GM21360 (cell line): Measurements from ENCODE around the gene TYW1.
A peak's percentile ranks its signal among the peaks of the same experiment; 100 is the strongest.
"Not testable (repeated sequence)": the region's sequence is repeated elsewhere in the genome, so short reads cannot be mapped to it uniquely, and the experiment has no call there.

ENCODE experiments used
- ATAC-seq: cut with Tn5 transposase; IDR thresholded peaks from one replicate; pipeline ENCODE4 v1.9.1; 2021; ENCODE audit warnings: mild to moderate bottlenecking, moderate library complexity; ENCODE audit not compliant: unreplicated experiment

The TYW1 gene

GRCh38 chr7:66994691-66995049 is 2.0 kb upstream of the TYW1 start:
- ATAC-seq: not testable (repeated sequence)

- peak; percentile 63 for ATAC-seq
Measured at GRCh38 chr7:66995050-66995776, 1.4 kb upstream of the TYW1 start, which contains the start of gene SBDS. TSS of gene SBDS (minus strand) at chr7:66995586. CDS start at chr7:66995417, 169 bp downstream.

DNA sequence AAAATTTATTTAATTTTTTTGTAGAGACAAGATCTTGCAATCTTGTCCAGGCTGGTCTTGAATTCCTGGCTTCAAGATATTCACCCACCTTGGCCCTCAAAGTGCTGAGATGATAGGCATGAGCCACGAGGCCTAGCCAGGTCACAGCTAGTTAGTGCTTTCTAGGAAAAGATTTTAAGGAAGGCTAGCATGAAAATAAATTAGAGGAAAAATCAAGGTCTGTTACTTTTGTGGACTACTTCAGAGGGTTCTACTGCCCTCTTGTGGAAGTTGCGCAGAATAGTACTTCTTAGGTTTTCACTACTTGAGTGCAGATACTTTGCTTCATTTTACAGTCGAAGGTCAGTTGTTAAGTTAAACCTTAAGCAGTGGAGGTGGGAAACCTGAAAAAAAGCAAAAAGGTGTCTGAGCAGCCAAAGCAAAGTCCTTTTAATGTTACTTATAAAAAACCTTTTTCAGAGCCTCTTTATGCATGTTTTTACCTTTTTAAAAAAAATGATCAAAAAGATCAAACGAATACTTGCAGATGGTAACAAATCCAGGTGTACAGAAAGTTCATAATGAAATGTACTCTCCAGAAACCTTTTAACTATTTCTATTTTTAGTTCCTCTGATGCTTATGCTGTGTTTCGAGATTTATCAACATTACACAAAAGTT is 4.1 kb downstream of the TYW1 start:
- not testable (repeated sequence) for ATAC-seq

DNA sequence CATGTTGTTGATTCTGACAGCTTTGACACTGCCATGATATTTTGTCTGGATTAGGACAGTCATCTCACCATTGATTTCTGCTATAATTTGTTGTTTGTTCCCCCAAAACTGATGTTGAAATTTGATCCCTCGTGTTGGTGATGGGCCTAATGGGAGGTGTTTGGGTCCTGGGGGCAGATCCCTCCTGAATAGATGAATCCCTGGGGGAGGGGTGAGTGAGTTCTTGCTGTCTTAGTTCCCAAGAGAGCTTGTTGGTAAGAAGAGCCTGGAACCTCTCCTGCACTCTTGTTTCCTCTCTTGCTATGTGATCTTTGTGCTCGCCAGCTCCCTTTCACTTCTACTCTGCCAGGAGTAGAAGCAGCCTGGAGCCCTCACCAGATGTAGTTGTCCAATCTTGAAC is 7.5 kb downstream of the TYW1 start:
- ATAC-seq: not testable (repeated sequence)

DNA sequence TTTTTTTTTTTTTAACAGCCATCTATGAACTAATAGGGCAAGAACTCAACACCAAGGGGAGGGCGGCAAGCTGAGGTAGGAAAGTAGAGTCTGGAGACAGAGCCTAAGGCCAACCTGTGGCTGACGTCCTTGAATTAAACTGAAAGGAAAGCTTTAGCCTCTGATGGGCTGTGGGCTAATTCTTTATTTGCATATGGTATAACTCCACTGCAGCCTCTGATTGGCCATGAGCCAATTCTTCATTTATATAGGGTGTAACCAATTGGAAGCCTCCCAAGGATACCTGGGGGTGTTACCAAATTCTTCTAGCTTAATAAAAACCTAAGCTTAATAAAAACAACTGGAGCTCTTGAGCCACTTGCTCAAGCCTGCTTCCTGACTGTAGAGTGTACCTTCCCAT is 10.3 kb downstream of the TYW1 start:
- ATAC-seq: no peak

DNA sequence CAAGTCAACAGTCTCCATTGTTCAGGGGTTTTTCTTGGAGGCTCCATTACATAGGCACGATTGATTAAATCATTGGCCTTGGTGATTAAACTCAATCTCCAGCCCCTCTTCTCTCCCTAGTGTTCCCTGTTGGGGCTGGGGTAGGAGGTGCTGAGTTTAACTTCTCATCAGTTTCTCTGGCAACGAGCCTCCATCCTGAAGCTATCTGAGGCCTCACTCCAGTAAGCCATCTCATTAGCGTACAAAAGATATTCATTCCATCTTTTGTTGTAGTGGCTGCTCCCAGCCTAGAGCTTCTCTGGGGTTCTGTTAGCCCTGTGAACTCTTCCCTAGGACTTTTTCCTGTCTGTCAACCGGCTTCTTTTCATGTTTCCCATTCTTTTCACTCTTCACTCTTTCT is 11.6 kb downstream of the TYW1 start:
- no peak for ATAC-seq

- not testable (repeated sequence) for ATAC-seq
Measured at GRCh38 chr7:67009677-67010076, 13.0 kb downstream of the TYW1 start.

GRCh38 chr7:67014076-67014622 is 17.5 kb downstream of the TYW1 start:
- ATAC-seq: not testable (repeated sequence)

- ATAC-seq: not testable (repeated sequence)
Measured at GRCh38 chr7:67017971-67018370, 21.3 kb downstream of the TYW1 start.

GRCh38 chr7:67018940-67019339 is 22.3 kb downstream of the TYW1 start:
- no peak for ATAC-seq

GRCh38 chr7:67019562-67020390 is 23.1 kb downstream of the TYW1 start:
- no peak for ATAC-seq

DNA sequence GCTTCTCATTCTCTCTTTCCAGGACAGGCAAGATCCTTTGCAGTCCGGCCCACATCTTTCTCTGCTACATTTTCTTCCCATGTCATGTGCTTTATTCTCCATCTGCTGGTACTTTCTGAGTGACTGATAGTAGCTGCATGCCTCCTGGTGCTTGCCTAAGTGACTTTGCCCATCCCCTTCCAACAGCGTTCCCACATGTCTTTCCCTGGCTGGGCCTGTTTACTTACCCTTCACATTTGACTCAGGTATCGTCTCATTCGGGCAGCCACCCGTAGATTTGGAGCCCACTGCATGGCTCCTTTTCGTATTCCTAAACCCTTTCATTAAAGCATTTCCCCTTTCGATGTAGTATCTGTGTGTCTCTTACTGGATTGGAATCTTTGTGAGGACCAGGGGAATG is 24.6 kb downstream of the TYW1 start:
- ATAC-seq: no peak

DNA sequence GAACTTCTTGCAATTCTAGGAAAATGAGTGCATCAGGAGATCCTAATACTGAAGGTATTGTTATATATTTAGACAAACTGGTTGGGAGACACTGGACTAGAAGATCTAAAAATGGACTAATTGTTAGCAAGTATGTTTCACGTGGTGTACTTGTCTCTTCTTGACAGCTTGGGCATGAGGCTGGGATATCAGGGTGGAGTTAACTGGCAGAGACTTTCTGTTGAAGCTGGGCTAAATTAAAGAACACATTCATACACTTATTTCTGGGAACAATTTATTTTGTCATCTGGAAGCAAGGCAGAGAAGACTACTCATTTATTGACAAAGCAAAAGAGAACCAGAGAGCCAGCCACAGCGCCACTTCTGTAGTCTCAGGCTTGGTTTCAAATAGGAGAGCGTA is 25.9 kb downstream of the TYW1 start:
- ATAC-seq: no peak

- ATAC-seq: not testable (repeated sequence)
Measured at GRCh38 chr7:67025459-67025858, 28.8 kb downstream of the TYW1 start.

DNA sequence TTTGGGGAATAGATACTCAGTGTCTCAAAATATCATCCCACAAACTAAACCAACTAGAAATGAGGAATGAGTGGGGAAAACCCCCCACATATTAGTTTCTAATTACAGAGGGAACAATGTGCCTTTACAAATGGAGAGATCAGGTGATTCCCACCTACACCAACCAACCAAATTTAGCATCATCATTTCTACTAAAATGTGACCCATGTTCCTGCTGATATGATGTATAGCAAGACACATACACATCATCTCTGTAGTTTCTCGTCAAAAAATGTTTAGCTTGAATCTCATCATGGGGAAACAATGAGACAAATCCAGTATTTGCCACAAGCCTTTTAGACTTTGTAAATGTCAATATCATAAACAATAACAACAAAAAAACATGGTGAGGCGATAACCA is 35.1 kb downstream of the TYW1 start:
- ATAC-seq: not testable (repeated sequence)

DNA sequence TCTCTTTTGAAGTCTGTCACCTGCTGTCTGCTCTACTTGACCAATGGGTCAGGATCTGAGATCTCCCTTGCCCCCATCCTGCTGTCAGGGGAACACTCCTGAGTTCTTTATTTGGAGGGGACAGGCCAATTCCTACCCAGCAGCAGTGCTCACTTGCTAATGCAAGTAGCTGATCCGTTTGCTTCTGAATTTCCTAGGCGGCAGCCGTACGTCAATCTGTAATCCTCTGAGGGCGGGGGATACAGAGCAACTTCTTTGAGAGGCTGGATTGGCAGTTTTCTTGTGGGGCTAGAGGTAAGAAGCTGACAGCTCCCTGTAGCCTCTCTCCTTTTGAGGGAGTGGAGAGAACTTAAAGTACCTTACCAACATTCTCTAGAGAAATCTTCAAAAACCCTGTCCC is 36.6 kb downstream of the TYW1 start:
- no peak for ATAC-seq

DNA sequence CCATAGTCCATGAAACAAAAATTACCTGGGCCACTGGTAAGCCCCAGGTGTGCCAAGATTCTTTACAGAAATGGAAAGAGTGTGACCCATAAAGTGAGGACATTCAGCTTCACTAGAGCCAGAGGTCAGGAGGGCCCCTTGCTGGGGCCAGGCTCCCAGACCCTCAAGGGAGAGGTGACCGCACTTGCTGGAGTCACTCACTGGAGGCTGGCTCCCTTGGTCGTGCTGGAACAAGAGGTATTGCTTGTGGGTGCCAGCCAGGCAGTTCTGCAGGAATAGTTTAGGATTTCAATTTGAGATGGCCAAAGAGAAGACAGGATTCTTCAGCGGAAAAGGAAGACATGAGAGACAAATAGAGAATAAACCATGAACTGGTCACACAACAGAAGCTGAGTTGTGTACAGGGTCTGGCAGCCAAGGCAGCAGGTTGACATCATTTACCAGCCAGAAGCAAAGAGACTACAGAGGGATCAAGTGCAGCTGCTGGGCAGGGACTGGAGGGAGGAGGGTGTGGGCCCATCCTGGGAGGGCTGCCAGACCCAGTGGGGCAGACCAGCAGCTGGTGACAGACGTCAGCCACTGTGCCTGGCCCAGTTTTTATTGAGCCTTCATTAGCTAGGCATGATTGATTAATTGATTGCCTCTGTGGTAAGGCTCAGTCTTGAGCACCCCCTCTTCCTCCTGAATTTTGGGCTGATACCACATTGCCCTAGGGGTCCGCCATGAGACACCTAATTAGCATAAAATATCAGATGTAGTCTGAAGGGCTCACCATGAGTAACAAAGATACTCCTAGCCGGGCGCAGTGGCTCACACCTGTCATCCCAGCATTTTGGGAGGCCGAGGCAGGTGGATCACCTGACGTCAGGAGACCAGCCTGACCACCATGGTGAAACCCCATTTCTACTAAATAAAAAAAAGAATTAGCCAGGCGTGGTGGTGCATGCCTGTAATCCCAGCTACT is 40.1 kb downstream of the TYW1 start:
- ATAC-seq: not testable (repeated sequence)

- ATAC-seq: not testable (repeated sequence)
Measured at GRCh38 chr7:67040832-67041231, 44.2 kb downstream of the TYW1 start.

DNA sequence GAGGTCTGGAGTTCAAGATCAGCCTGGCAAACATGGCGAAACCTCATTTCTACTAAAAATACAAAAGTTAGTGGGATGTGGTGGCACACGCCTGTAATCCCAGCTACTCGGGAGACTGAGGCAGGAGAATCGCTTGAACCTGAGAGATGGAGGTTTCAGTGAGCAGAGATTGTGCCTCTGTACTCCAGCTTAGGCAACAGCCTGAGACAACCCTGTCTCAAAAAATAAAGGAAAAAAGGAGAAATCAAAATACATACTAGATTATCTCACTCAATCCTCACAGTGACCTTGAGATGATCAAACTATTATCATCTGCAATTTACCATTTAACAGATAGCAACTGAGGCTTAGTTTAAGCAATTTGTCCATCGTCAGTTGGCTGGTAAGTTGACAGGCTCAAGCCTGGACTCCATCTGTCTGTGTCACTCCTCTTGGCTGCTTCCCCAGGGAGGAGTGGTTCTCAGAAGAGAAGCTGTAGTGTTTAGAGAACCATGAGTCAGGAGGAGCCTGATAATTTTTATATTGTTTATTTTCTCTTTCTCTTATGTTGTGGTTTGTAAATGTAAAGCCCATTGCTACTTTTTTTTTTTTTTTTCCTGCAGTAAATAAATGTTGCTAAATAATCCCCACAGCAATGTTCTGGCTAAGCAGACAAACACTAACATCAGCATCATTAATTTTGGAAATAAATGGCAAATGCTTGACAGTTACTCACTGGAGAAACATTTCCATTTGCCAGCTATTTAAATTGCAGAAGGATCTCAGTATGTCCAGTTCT is 46.3 kb downstream of the TYW1 start:
- ATAC-seq: not testable (repeated sequence)
